Fibroblast of lung (primary cell): ENCODE measurements around the gene SP140L. TPM values are rescaled to one million over a fixed set of nuclear protein-coding genes. Genes with fewer than 3 reads are reported as not detected.

Source experiments
- DNase-seq, 2 donors: peaks; one replicate each; pipeline versions ENCODE4 v3.0.0 to v3.0.0-alpha.2; 2010; ENCODE audit warnings: low read depth in 2 of 2
- H2AFZ ChIP-seq: 2 replicates; pipeline ENCODE4 v1.5.1; 2012; ENCODE audit warnings: low read length, control low read depth, inconsistent platforms
- H3K27ac ChIP-seq: 2 replicates; pipeline ENCODE4 v1.5.1; 2011; ENCODE audit warnings: low read length, control low read depth; ENCODE audit not compliant: insufficient read depth
- H3K27me3 ChIP-seq: 2 replicates; pipeline ENCODE4 v1.5.1; 2011; ENCODE audit warnings: mild to moderate bottlenecking, low read length; ENCODE audit not compliant: control insufficient read depth, insufficient read depth
- H3K36me3 ChIP-seq: 2 replicates; pipeline ENCODE4 v1.5.1; 2011; ENCODE audit warnings: low read length; ENCODE audit not compliant: control insufficient read depth, insufficient read depth
- H3K4me1 ChIP-seq: 2 replicates; pipeline ENCODE4 v1.5.1; 2011; ENCODE audit warnings: low read length; ENCODE audit not compliant: control insufficient read depth, insufficient read depth; ENCODE audit errors: extremely low read depth
- H3K4me2 ChIP-seq: 2 replicates; pipeline ENCODE4 v1.5.1; 2011; ENCODE audit warnings: low read length, control low read depth; ENCODE audit not compliant: insufficient read depth; ENCODE audit errors: extremely low read depth
- H3K4me3 ChIP-seq, 4 experiments: fragments of 200-600 bp in 1 of 4; sonication (generic) in 1 of 4; replicated peaks in 1 of 4; 2 replicates each; pipeline ENCODE4 v1.5.1; 2011 to 2016; ENCODE audit warnings: low read length in 4 of 4, low read depth in 3 of 4, mild to moderate bottlenecking in 3 of 4, control low read depth in 2 of 4, inconsistent platforms in 1 of 4, mixed read lengths in 1 of 4; ENCODE audit not compliant: insufficient read depth in 1 of 4; ENCODE audit errors: control extremely low read depth in 1 of 4
- H3K79me2 ChIP-seq: 2 replicates; pipeline ENCODE4 v1.5.1; 2012; ENCODE audit warnings: mild to moderate bottlenecking, low read length, inconsistent platforms; ENCODE audit not compliant: control insufficient read depth, insufficient read depth
- H3K9ac ChIP-seq: 2 replicates; pipeline ENCODE4 v1.5.1; 2011; ENCODE audit warnings: mild to moderate bottlenecking, low read length, control low read depth; ENCODE audit not compliant: insufficient read depth
- H3K9me3 ChIP-seq: 2 replicates; pipeline ENCODE4 v1.5.1; 2012; ENCODE audit warnings: low read depth, low read length; ENCODE audit not compliant: control insufficient read depth, insufficient read depth
- H4K20me1 ChIP-seq: 2 replicates; pipeline ENCODE4 v1.5.1; 2011; ENCODE audit warnings: low read length; ENCODE audit not compliant: control insufficient read depth, insufficient read depth; ENCODE audit errors: extremely low read depth
- EZH2 ChIP-seq: IDR thresholded peaks from 2 replicates; pipeline ENCODE4 v1.5.1; 2012; ENCODE audit warnings: low read length, control low read depth, mild to moderate bottlenecking; ENCODE audit errors: missing control alignments
- polyA plus RNA-seq, 2 donors: library from polyadenylated mRNA; depleted of rRNA in 1 of 2; stranded (reverse) in 1 of 2; unstranded in 1 of 2; fragments of >200 nt; gene quantifications; 2 replicates each; pipeline ENCODE4 v1.2.1, GENCODE V29; 2011 to 2012; ENCODE audit warnings: missing spikeins in 1 of 2
- total RNA-seq: library from RNA; depleted of rRNA; stranded (reverse); fragments of >200 nt; gene quantifications from 2 replicates; pipeline ENCODE4 v1.2.1, GENCODE V29; 2014
- TF ChIP-seq, protein P1 (sequence below), 2 donors: IDR thresholded peaks in 1 of 2; conservative IDR thresholded peaks in 1 of 2; 1 replicate in 1 of 2; 2 replicates in 1 of 2; pipeline ENCODE4 v1.5.1; 2011 to 2012; ENCODE audit warnings: low read length in 2 of 2, control low read depth in 1 of 2, inconsistent platforms in 1 of 2, low read depth in 1 of 2, mild to moderate bottlenecking in 1 of 2

Gene SP140L
- total and polyA plus RNA-seq, 2 donors (not counting 1 experiment from before 2014, with no cell fraction given), result 10.9 to 16.9 TPM

DNA sequence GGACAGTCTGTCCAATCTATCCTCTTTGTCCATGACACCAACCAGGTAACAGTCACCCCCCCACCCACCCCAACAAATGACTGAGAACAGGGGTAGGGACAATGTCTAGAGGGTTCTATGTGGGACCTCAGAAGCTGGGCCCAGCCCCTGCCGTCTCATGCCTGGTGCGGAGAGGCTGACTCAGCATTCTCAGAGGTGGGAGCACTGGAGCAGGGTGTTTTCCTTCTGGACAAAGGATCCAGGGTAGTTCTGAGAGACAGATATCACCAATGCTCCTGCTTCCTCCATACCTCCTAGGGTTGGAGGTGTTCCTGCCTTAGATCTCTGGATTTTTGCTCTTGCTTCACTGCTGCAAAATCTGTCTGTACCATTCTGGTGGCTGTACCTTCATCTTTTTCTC is 55.1 kb downstream of the SP140L start:
- Histone ChIP-seq H3K4me2 (no peak overlapping the region), H3K27ac (no peak overlapping the region), H3K9ac (no peak overlapping the region), H4K20me1 (no peaks in the 10 kb centered on the region), H2AFZ (no peak overlapping the region), H3K9me3 (no peaks in the 10 kb centered on the region), H3K27me3 (no peaks in the 10 kb centered on the region), H3K36me3 (no peaks in the 10 kb centered on the region), H3K4me1 (no peaks in the 10 kb centered on the region), H3K4me3 (no peak overlapping the region), H3K79me2 (no peaks in the 10 kb centered on the region)
- DNase-seq, result no peak
- TF ChIP-seq, protein P1, sequence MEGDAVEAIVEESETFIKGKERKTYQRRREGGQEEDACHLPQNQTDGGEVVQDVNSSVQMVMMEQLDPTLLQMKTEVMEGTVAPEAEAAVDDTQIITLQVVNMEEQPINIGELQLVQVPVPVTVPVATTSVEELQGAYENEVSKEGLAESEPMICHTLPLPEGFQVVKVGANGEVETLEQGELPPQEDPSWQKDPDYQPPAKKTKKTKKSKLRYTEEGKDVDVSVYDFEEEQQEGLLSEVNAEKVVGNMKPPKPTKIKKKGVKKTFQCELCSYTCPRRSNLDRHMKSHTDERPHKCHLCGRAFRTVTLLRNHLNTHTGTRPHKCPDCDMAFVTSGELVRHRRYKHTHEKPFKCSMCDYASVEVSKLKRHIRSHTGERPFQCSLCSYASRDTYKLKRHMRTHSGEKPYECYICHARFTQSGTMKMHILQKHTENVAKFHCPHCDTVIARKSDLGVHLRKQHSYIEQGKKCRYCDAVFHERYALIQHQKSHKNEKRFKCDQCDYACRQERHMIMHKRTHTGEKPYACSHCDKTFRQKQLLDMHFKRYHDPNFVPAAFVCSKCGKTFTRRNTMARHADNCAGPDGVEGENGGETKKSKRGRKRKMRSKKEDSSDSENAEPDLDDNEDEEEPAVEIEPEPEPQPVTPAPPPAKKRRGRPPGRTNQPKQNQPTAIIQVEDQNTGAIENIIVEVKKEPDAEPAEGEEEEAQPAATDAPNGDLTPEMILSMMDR (conservative IDR thresholded peaks at IDR 0.05 in 1 of 2, IDR thresholded peaks at IDR 0.05 in 1 of 2; ENCODE audit: low read depth in 1 of 2, low read length in 2 of 2), result no peak
- TF ChIP-seq EZH2, result no peak

DNA sequence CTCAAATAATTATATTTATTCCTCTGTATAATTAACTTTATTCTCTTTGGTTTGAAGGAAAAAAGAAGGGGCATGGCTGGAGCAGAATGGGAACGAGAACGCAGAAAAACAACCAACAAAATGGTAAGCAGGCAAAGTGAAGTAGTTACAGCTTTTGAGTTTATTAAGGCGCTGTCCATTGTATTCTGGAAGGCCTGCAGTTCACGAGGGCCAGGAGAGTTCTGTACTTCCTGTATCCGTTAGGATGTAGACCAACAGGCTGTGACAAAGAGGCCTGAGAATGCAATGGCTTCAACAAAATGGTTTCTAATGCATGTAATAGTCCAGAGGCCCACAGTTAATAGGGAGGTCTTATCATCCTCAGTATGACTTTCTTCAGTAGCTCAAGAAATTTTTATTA is 56.5 kb downstream of the SP140L start:
- Histone ChIP-seq H3K79me2 (no peaks in the 10 kb centered on the region), H2AFZ (no peak overlapping the region), H3K9me3 (no peaks in the 10 kb centered on the region), H3K4me1 (no peaks in the 10 kb centered on the region), H3K4me3 (no peak overlapping the region), H3K9ac (no peak overlapping the region), H3K4me2 (no peak overlapping the region), H3K27me3 (no peaks in the 10 kb centered on the region), H3K36me3 (no peaks in the 10 kb centered on the region), H4K20me1 (no peaks in the 10 kb centered on the region), H3K27ac (no peak overlapping the region)
- no peak for TF ChIP-seq EZH2
- TF ChIP-seq, protein P1 (conservative IDR thresholded peaks at IDR 0.05 in 1 of 2, IDR thresholded peaks at IDR 0.05 in 1 of 2; ENCODE audit: low read depth in 1 of 2, low read length in 2 of 2), result no peak
- no peak for DNase-seq

DNA sequence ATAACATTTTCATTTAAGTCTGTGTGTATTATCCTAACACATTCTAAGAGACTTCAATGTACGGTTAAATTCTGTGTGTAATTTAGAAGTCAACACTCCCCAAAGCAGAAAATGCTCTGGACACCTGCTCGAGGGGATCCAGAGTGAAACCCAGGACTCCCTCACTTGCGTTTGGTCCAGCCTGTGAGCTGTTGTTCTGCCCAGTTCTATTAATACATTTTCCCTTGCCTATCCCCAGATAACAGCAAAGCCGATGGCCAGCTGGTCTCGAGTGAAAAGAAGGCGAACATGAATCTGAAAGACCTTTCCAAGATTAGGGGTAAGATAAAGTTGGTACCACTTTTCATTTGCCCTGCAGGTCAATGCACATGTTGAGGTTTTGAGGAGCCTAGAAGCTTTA is 58.0 kb downstream of the SP140L start:
- H2AFZ ChIP-seq, result no peak overlapping the region
- H3K79me2 ChIP-seq, result no peaks in the 10 kb centered on the region
- DNase-seq, result no peak
- no peaks in the 10 kb centered on the region for H3K9me3 ChIP-seq
- H3K27me3 ChIP-seq, result no peaks in the 10 kb centered on the region
- TF ChIP-seq, protein P1 (conservative IDR thresholded peaks at IDR 0.05 in 1 of 2, IDR thresholded peaks at IDR 0.05 in 1 of 2; ENCODE audit: low read depth in 1 of 2, low read length in 2 of 2), result no peak
- no peak for TF ChIP-seq EZH2
- no peak overlapping the region for H3K4me2 ChIP-seq
- H4K20me1 ChIP-seq, result no peaks in the 10 kb centered on the region
- H3K36me3 ChIP-seq, result no peaks in the 10 kb centered on the region
- H3K9ac ChIP-seq, result no peak overlapping the region
- H3K4me3 ChIP-seq, result no peak overlapping the region
- H3K4me1 ChIP-seq, result no peaks in the 10 kb centered on the region
- no peak overlapping the region for H3K27ac ChIP-seq
